GM19438 (cell line): ENCODE measurements around the gene KAT5.
"Not testable (repeated sequence)": the region's sequence is repeated elsewhere in the genome, so short reads cannot be mapped to it uniquely, and the experiment has no call there.

Experiments used
- ATAC-seq: cut with Tn5 transposase; IDR thresholded peaks from one replicate; pipeline ENCODE4 v1.9.1; 2021; ENCODE audit warnings: low read depth; ENCODE audit not compliant: unreplicated experiment

The KAT5 gene

GRCh38 chr11:65742353-65742752 lies 30.3 kb downstream of the KAT5 start:
- no peak for ATAC-seq

GRCh38 chr11:65743681-65744025 lies 31.6 kb downstream of the KAT5 start:
- no peak for ATAC-seq

GRCh38 chr11:65744026-65744698 lies 32.1 kb downstream of the KAT5 start:
- ATAC-seq = no peak

GRCh38 chr11:65744699-65745042 lies 32.6 kb downstream of the KAT5 start:
- no peak for ATAC-seq

GRCh38 chr11:65745049-65745448 lies 33.0 kb downstream of the KAT5 start:
- ATAC-seq = no peak

GRCh38 chr11:65762169-65762568 lies 50.1 kb downstream of the KAT5 start:
- ATAC-seq = not testable (repeated sequence)

GRCh38 chr11:65762816-65763215 lies 50.8 kb downstream of the KAT5 start:
- ATAC-seq = not testable (repeated sequence)

- no peak for ATAC-seq
Observed at GRCh38 chr11:65764434-65764833, 52.4 kb downstream of the KAT5 start.

GRCh38 chr11:65766535-65766934 lies 54.5 kb downstream of the KAT5 start:
- ATAC-seq = no peak

- no peak for ATAC-seq
Observed at GRCh38 chr11:65767406-65767805, 55.4 kb downstream of the KAT5 start.

- not testable (repeated sequence) for ATAC-seq
Observed at GRCh38 chr11:65767806-65768205, 55.8 kb downstream of the KAT5 start.
